Breast epithelium (tissue), 4 donors: Measurements from ENCODE around the gene BDNF. TPM values are rescaled to one million over a fixed set of nuclear protein-coding genes. Genes with fewer than 3 reads are reported as not detected.

ENCODE experiments used
- DNase-seq, 2 donors: peaks; one replicate each; pipeline ENCODE4 v3.0.0-alpha.2; 2019; ENCODE audit warnings: low spot score in 2 of 2
- H3K27ac ChIP-seq, 2 donors: fragments of 200-600 bp; sonication (generic) in 1 of 2; one replicate each; pipeline ENCODE4 v1.5.1; 2016 to 2019; ENCODE audit warnings: mild to moderate bottlenecking in 1 of 2
- H3K27me3 ChIP-seq, 2 donors: fragments of 200-600 bp; sonication (generic) in 1 of 2; one replicate each; pipeline versions ENCODE4 v1.5.1 to v1.6.0; 2017 to 2019; ENCODE audit warnings: control low read depth in 1 of 2, mild to moderate bottlenecking in 1 of 2
- H3K36me3 ChIP-seq: fragments of 200-600 bp; one replicate; pipeline ENCODE4 v1.5.1; 2019
- H3K4me1 ChIP-seq, 2 donors: fragments of 200-600 bp; sonication (generic); one replicate each; pipeline ENCODE4 v1.5.1; 2016 to 2019; ENCODE audit warnings: control low read depth in 1 of 2
- H3K4me3 ChIP-seq, 3 donors: fragments of 200-600 bp; sonication (generic); 1 replicate in 2 of 3; 2 replicates in 1 of 3; pipeline ENCODE4 v1.5.1; 2016 to 2019; ENCODE audit warnings: mild to moderate bottlenecking in 3 of 3, moderate library complexity in 2 of 3
- H3K9me3 ChIP-seq, 2 donors: fragments of 200-600 bp; sonication (generic) in 1 of 2; one replicate each; pipeline ENCODE4 v1.5.1; 2016 to 2019; ENCODE audit warnings: control low read depth in 1 of 2
- CTCF ChIP-seq, 3 donors: fragments of 450-650 bp; IDR thresholded peaks; one replicate each; pipeline ENCODE4 v1.5.1; 2016 to 2017; ENCODE audit warnings: antibody characterized with exemption in 3 of 3, mild to moderate bottlenecking in 3 of 3, moderate library complexity in 3 of 3
- POLR2A ChIP-seq: fragments of 450-650 bp; IDR thresholded peaks from one replicate; pipeline ENCODE4 v1.6.1; 2016; ENCODE audit warnings: antibody characterized with exemption, mild to moderate bottlenecking, moderate library complexity
- POLR2AphosphoS5 ChIP-seq, 3 donors: sonication (generic); formaldehyde crosslinking; IDR thresholded peaks; one replicate each; pipeline ENCODE4 v1.6.1; 2017; ENCODE audit warnings: antibody characterized with exemption in 3 of 3
- intact Hi-C: fragments of 100-400 bp; cut with DNase I; formaldehyde crosslinking; loops from one replicate; pipeline ENCODE4 v1.15.1; 2023; ENCODE audit warnings: low total_unique reads
- total RNA-seq, 3 donors: library from RNA; depleted of rRNA; stranded (reverse); fragments of >200 nt; gene quantifications; one replicate each; pipeline ENCODE4 v1.1.0, GENCODE V29; 2016

The BDNF gene
- total RNA-seq, 3 donors from 2014 or later: 0.44 to 0.66 TPM; not detected in 1

- Histone ChIP-seq H3K27me3 (peaks cover 0 to 51% of the 10 kb centered on the region in 2 donors), H3K4me1 (peaks cover 0 to 8% of the 10 kb centered on the region in 2 donors), H3K27ac (no peak overlapping the region), H3K9me3 (no peaks in the 10 kb centered on the region), H3K4me3 (no peak overlapping the region), H3K36me3 (no peaks in the 10 kb centered on the region)
- intact Hi-C loops: no loop called here
- no peak for DNase-seq
- no peak for TF ChIP-seq POLR2A
- TF ChIP-seq POLR2AphosphoS5 (IDR thresholded peaks at IDR 0.05): no peak
- no peak for TF ChIP-seq CTCF (IDR thresholded peaks at IDR 0.05)
Observed at GRCh38 chr11:27720277-27720830, 20.1 kb upstream of the BDNF start.

DNA sequence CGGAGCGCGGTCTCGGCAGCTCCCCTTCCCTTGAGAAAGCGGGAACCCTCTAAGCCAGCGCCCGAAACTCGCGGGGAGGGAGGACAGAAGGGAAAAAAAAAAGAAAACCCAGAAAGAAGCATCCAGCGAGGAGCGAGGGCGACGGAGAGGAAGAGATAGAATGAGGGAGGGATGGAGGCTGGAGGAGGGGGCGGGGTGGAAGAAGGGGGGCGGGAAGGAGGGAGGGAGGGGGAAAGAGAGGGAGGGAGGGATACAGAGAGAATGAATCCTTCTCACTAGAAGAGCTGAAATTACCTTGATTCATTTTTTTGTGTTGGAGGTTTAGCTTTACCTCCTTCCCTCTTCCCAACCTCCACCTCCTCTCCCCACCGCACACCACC, 19.3 kb upstream of the BDNF start:
- Histone ChIP-seq H3K36me3 (no peaks in the 10 kb centered on the region), H3K4me3 (peak overlapping the region; percentile 36 to 66 (median 43)), H3K27me3 (peaks cover 0 to 51% of the 10 kb centered on the region in 2 donors), H3K27ac (no peak overlapping the region), H3K4me1 (peaks cover 0 to 8% of the 10 kb centered on the region in 2 donors), H3K9me3 (no peaks in the 10 kb centered on the region)
- TF ChIP-seq CTCF (IDR thresholded peaks at IDR 0.05): no peak
- no peak for TF ChIP-seq POLR2A
- no peak for TF ChIP-seq POLR2AphosphoS5 (IDR thresholded peaks at IDR 0.05)
- intact Hi-C loops: no loop called here
- no peak for DNase-seq

GRCh38 chr11:27718863-27719545, 18.7 kb upstream of the BDNF start:
- Histone ChIP-seq H3K27me3 (peaks cover 0 to 50% of the 10 kb centered on the region in 2 donors), H3K4me3 (peak overlapping the region; percentile 36 to 66 (median 43)), H3K36me3 (no peaks in the 10 kb centered on the region), H3K4me1 (peaks cover 0 to 8% of the 10 kb centered on the region in 2 donors), H3K27ac (no peak overlapping the region), H3K9me3 (no peaks in the 10 kb centered on the region)
- DNase-seq: no peak
- TF ChIP-seq POLR2AphosphoS5 (IDR thresholded peaks at IDR 0.05): no peak
- no peak for TF ChIP-seq POLR2A
- TF ChIP-seq CTCF (IDR thresholded peaks at IDR 0.05): no peak
- intact Hi-C loops: no loop called here

- Histone ChIP-seq H3K9me3 (no peaks in the 10 kb centered on the region), H3K36me3 (no peaks in the 10 kb centered on the region), H3K4me3 (peak overlapping the region; percentile 36 to 66 (median 43)), H3K27ac (no peak overlapping the region), H3K4me1 (peaks cover 0 to 8% of the 10 kb centered on the region in 2 donors), H3K27me3 (peaks cover 0 to 44% of the 10 kb centered on the region in 2 donors)
- TF ChIP-seq POLR2A (no peak), POLR2AphosphoS5 (IDR thresholded peaks at IDR 0.05) (no peak), CTCF (IDR thresholded peaks at IDR 0.05) (no peak)
- intact Hi-C loops: no loop called here
- no peak for DNase-seq
Observed at GRCh38 chr11:27718346-27718862, 18.1 kb upstream of the BDNF start.

DNA sequence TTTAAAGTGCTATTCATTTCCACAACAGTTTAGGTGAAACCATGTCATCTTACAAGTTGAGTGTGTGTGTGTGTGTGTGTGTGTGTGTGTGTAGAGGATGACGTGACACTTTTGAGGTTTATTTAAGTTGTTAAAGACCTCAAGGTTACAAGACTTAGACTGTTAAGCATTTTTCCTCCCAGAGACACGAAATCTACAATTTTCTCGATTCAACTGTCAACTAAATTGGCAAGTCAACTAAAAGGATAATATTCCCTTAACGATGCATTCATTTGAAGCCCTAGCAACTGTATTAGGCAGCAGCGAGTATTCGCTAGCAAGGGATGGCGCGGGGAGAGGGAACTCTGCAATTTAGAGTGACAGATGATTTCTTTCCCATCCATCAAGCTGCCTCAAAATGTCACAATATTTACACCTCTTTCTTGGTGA, 17.6 kb upstream of the BDNF start:
- intact Hi-C loops: no loop called here
- Histone ChIP-seq H3K36me3 (no peaks in the 10 kb centered on the region), H3K4me3 (peak overlapping the region; percentile 36 to 66 (median 43)), H3K27ac (no peak overlapping the region), H3K27me3 (peaks cover 0 to 38% of the 10 kb centered on the region in 2 donors), H3K4me1 (peaks cover 0 to 8% of the 10 kb centered on the region in 2 donors), H3K9me3 (no peaks in the 10 kb centered on the region)
- DNase-seq: no peak
- TF ChIP-seq POLR2A: no peak
- TF ChIP-seq POLR2AphosphoS5 (IDR thresholded peaks at IDR 0.05): no peak
- no peak for TF ChIP-seq CTCF (IDR thresholded peaks at IDR 0.05)
